Left ventricle myocardium inferior (tissue), 1 donor: ENCODE results near the gene OR6B3. TPM values are rescaled to one million over a fixed set of nuclear protein-coding genes. Genes with fewer than 3 reads are reported as not detected.

ENCODE experiments used
- DNase-seq: peaks from one replicate; pipeline ENCODE4 v3.0.0-alpha.2; 2020
- H3K27ac ChIP-seq: fragments of 200-600 bp; replicated peaks from 2 replicates; pipeline ENCODE4 v1.8.0; 2021
- H3K27me3 ChIP-seq: fragments of 200-600 bp; 2 replicates; pipeline ENCODE4 v1.8.0; 2021; ENCODE audit warnings: low read depth
- H3K36me3 ChIP-seq: fragments of 200-600 bp; 2 replicates; pipeline ENCODE4 v1.8.0; 2021
- H3K4me1 ChIP-seq: fragments of 200-600 bp; 2 replicates; pipeline ENCODE4 v1.8.0; 2021
- H3K4me3 ChIP-seq: fragments of 200-600 bp; 2 replicates; pipeline ENCODE4 v1.8.0; 2021; ENCODE audit warnings: mild to moderate bottlenecking, moderate library complexity
- H3K9me3 ChIP-seq: fragments of 200-600 bp; replicated peaks from 2 replicates; pipeline ENCODE4 v1.8.0; 2021
- CTCF ChIP-seq: fragments of 200-600 bp; IDR thresholded peaks from 2 replicates; pipeline ENCODE4 v1.8.0; 2021; ENCODE audit warnings: antibody characterized with exemption, mild to moderate bottlenecking, borderline replicate concordance
- intact Hi-C: fragments of 100-400 bp; cut with micrococcal nuclease; formaldehyde crosslinking; loops from one replicate; pipeline ENCODE4 v1.11.0; 2022
- long read RNA-seq: library from polyadenylated mRNA; unstranded; transcript quantifications from one replicate; pipeline ENCODE4 v2.0.0, GENCODE V29; 2021
- total RNA-seq: library from RNA; stranded (reverse); fragmentation: NEBNext Ultra II Directional; extraction: Animal tissue kit (Norgen Biotek cat#: 25700); gene quantifications from one replicate; pipeline ENCODE4 v1.2.1, GENCODE V29; 2021
- donor health status: DM: no; HTN: yes; CAD: no; lungs with severe emphysema.

The OR6B3 gene
- not detected for total RNA-seq
- long read RNA-seq, result 0 reads

DNA sequence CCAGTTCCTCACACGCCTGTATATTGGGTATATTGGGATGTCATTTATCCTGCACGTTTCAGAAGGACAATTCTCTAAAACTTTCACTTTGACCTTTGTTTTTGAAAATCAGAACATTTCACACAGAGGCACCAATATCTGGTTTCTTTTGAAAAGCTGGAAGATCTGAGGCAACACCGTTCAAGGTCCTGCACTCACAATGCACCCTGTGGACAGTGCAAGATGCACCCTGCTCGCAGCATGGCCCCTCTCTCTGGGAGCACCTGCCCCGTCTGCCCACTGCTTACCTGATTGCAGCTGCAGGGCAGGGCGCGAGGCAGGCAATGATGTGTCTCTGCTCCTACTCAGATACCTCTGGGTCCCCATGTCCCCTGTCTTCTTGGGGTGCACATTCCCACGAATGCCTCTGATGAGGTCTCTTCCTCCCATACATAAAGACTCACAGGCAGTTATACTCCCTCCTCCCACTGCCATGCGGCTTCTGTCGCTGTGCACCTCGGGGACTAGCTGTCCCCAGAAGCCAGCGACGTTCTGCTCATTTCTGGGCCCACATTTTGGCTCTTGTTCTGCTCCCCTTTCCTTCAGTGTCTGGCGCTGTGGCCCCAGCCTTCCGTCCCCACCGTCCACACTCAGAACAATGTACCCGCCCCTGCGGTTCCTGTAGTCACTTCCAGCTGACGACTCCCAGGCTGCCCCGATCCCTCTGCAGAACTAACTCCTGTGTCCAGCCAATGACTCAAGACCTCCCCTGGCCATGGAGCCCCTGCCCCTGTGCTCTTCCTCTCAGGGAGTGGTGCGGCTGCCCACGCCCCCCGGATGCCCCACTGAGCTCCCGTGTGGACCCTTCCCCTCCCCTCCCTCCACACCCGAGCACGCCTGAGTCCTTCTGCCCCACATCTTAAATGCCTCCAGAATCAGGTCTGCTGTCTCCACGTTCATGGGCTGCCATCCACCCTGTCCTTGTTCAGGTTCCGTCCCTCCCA, at the start of gene OR6B3:
Gene OR6B3, minus strand, starts transcription at position 349 of the 983 bp plus-strand sequence.
- no peak for TF ChIP-seq CTCF
- Histone ChIP-seq H3K27ac (no peak within 1 kb of the TSS), H3K9me3 (no peaks in the 10 kb centered on the region), H3K4me1 (no peaks in the 10 kb centered on the region), H3K27me3 (peaks cover 99% of the 10 kb centered on the region), H3K4me3 (no peak within 1 kb of the TSS), H3K36me3 (no peaks in the 10 kb centered on the region)
- DNase-seq, result no peak
- intact Hi-C loops, result no loop called here

- no peak for TF ChIP-seq CTCF
- no peak for DNase-seq
- intact Hi-C loops, result no loop called here
- no peak overlapping the region for H3K4me3 ChIP-seq
- H3K27me3 ChIP-seq, result peaks cover 89% of the 10 kb centered on the region
- peaks cover 36% of the 10 kb centered on the region for H3K9me3 ChIP-seq
- H3K27ac ChIP-seq, result no peak overlapping the region
- no peaks in the 10 kb centered on the region for H3K36me3 ChIP-seq
- H3K4me1 ChIP-seq, result no peaks in the 10 kb centered on the region
Measured at GRCh38 chr2:240098349-240098748, 45.0 kb upstream of the OR6B3 start.

DNA sequence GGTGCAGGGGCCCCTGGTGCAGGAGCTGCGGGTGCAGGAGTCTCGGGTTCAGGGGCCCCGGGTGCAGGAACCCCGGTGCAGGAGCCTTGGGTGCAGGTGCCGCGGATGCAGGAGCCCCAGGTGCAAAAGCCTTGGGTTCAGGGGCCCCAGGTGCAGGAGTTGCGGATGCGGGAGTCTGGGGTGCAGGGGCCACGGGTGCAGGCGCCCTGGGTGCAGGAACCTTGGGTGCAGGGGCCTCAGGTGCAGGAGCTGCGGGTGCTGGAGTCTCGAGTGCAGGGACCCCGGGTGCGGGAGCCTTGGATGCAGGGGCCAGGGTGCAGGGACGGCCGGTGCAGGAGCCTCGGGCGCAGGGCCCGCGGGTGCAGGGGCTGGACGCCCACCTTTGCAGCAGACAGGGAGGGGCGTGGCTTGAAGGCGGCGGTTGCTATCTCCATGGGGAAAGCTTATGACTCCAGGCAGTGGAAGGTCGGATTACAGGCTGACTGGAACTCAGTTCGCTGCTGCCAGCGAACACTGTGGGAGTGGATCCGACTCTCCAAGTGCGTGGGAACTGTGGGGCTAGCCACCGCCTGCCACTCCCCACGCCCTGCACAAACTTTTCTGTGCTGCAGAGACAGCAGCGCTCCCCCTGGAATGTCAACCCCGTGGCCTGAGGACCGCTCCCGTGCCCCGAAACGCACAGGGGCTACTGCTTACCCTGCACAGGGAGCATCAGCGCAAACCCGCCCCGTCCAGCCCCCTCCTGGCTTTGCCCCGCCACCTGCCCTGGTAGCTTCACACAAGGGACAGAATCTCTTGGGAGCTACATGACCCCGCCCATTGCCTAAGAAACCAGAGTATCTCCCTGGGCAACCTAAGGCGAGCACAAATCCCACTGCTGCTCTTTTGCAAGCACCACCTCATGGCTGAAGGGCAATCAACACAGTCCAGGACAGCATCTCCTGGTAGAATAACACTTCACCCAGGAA, 42.5 kb upstream of the OR6B3 start:
- Histone ChIP-seq H3K4me1 (no peaks in the 10 kb centered on the region), H3K27ac (no peak overlapping the region), H3K27me3 (peaks cover 100% of the 10 kb centered on the region), H3K9me3 (peaks cover 41% of the 10 kb centered on the region), H3K4me3 (no peak overlapping the region), H3K36me3 (no peaks in the 10 kb centered on the region)
- intact Hi-C loops, result no loop called here
- no peak for TF ChIP-seq CTCF
- DNase-seq, result no peak

DNA sequence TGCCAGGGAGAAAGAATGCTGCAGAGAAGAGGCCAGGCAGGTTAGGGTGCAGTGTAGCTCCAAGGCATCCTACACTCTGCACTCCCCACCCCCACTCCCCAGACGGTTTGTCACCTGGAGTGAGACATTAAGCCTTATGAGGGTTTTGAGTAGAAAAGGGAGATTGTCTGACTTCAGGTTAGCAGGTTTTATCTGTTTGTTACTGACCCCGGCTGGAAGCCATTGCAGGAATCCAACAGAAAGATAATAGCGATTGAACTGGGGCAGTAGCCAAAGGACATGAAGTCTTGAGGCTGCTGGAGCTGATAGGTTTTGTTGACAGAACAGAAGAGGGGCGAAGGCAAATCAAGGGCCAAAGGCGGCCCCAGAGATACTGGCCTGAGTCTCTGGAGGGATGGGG, 36.0 kb upstream of the OR6B3 start:
- Histone ChIP-seq H3K4me3 (no peak overlapping the region), H3K36me3 (no peaks in the 10 kb centered on the region), H3K27ac (no peak overlapping the region), H3K4me1 (no peaks in the 10 kb centered on the region), H3K27me3 (peaks cover 81% of the 10 kb centered on the region), H3K9me3 (peaks cover 42% of the 10 kb centered on the region)
- intact Hi-C loops, result no loop called here
- DNase-seq, result no peak
- TF ChIP-seq CTCF, result no peak

- H3K4me3 ChIP-seq, result no peak overlapping the region
- H3K4me1 ChIP-seq, result no peaks in the 10 kb centered on the region
- no peak for TF ChIP-seq CTCF
- DNase-seq, result no peak
- H3K36me3 ChIP-seq, result no peaks in the 10 kb centered on the region
- H3K27ac ChIP-seq, result no peak overlapping the region
- intact Hi-C loops, result no loop called here
- peaks cover 35% of the 10 kb centered on the region for H3K9me3 ChIP-seq
- peaks cover 54% of the 10 kb centered on the region for H3K27me3 ChIP-seq
Measured at GRCh38 chr2:240086563-240086962, 33.2 kb upstream of the OR6B3 start.
